GM13976 (cell line): ENCODE data around the gene PDZD4.

Source experiments
- DNase-seq: peaks from one replicate; pipeline ENCODE4 v3.0.0; 2012; ENCODE audit warnings: low spot score
- in situ Hi-C: fragments of 300-500 bp; cut with MboI; formaldehyde crosslinking; loops from one replicate; pipeline ENCODE4 v1.12.0; 2022; ENCODE audit warnings: low sequenced_read_pairs, mixed read lengths, inconsistent platforms; ENCODE audit not compliant: unreplicated experiment
- TF ChIP-seq, protein P1 (sequence below): IDR thresholded peaks from 2 replicates; pipeline ENCODE4 v1.5.1; 2012; ENCODE audit warnings: borderline replicate concordance, mild to moderate bottlenecking; ENCODE audit not compliant: insufficient read depth; ENCODE audit errors: extremely low read depth, missing control alignments, control extremely low read depth

PDZD4 gene

DNA sequence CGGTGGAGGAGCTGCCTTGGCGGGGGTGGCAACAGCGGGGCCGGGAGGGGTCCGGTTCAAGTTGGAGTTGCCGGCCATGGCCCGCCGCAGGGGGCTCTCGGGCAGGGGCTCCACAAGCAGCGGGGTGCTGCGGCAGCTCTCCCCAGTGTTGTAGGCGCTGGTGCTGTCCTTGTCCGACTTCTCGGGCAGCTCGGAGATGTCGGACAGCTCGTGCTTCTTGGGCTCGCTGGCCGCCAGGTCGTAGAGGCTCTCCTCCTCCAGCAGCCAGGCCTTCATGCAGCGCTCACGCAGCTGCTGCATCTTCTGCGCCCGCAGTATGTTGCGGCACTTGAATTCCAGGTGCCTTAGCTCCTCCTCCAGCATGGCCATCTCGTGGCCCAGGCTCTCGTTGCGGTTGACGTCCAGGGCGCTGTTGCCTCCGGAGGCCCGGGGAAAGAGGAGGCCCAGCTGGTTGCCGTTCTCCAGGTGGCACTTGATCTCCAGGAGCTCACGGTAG is 26.2 kb downstream of the PDZD4 start:
- no peak for DNase-seq
- in situ Hi-C loops: no loop called here
- TF ChIP-seq, protein P1, sequence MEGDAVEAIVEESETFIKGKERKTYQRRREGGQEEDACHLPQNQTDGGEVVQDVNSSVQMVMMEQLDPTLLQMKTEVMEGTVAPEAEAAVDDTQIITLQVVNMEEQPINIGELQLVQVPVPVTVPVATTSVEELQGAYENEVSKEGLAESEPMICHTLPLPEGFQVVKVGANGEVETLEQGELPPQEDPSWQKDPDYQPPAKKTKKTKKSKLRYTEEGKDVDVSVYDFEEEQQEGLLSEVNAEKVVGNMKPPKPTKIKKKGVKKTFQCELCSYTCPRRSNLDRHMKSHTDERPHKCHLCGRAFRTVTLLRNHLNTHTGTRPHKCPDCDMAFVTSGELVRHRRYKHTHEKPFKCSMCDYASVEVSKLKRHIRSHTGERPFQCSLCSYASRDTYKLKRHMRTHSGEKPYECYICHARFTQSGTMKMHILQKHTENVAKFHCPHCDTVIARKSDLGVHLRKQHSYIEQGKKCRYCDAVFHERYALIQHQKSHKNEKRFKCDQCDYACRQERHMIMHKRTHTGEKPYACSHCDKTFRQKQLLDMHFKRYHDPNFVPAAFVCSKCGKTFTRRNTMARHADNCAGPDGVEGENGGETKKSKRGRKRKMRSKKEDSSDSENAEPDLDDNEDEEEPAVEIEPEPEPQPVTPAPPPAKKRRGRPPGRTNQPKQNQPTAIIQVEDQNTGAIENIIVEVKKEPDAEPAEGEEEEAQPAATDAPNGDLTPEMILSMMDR: no peak

GRCh38 chrX:153803211-153804099 is 26.9 kb downstream of the PDZD4 start:
- DNase-seq: no peak
- in situ Hi-C loops: no loop called here
- TF ChIP-seq, protein P1: no peak

- TF ChIP-seq, protein P1: no peak
- in situ Hi-C loops: no loop called here
- no peak for DNase-seq
Observed at GRCh38 chrX:153802513-153803045, 27.8 kb downstream of the PDZD4 start.

DNA sequence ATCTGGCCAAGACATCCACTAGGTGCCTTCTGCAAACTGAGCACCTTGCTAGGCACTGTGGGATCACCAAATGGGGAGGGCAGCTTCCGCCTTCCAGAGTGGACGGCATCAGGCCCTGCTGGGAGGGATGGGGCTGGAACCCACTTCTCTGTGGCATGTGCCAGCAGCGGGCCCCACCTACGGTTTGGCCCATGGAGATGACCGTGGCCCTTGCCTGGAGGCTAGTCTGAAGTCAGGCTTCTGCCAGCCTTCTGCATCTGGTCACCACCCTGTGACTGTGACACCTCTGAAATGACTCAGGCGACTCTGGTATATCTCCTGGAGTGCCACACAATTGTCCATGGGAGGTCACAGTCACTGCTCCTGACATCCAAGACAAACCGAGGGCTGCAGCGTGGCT is 28.7 kb downstream of the PDZD4 start:
- DNase-seq: no peak
- TF ChIP-seq, protein P1: no peak
- in situ Hi-C loops: no loop called here

DNA sequence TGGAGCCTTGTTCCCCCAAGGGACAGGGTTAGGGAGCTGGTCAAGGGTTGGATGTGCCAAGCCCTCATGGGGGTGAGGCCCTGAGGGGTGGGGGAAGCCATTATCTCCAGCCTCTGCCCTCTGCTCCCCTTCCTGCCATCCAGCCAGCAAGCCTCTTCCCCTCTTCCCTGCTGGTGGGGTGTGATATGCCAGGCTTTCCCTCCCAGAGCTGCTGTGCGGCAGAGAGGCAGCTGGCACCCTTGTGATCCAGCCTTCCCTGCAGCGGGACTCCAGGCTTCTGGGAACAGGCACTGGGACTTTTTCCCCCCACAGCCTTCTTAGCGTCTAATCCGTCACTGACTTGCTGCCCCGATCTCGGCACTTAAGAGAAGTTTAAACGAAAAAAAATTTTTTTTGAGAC is 29.6 kb downstream of the PDZD4 start:
- TF ChIP-seq, protein P1: no peak
- in situ Hi-C loops: no loop called here

GRCh38 chrX:153800177-153800722 is 30.1 kb downstream of the PDZD4 start:
- DNase-seq: no peak
- TF ChIP-seq, protein P1: no peak
- in situ Hi-C loops: no loop called here

More for the DNA sequence above, 29.6 kb downstream of the PDZD4 start:
- DNase-seq: no peak
